SK-N-SH treated with all-trans-retinoic acid at 6 μM for 48 hours (cell line): ENCODE measurements around the gene CNGA3.

Experiments used
- ATAC-seq: fragments of 200-7000 bp; cut with Tn5 transposase; 3 replicates; pipeline ENCODE4 v1.9.1; 2020; ENCODE audit warnings: mild to moderate bottlenecking, moderate library complexity
- BACH2 ChIP-seq: fragments of 250-450 bp; sonication (Bioruptor Pico); IDR thresholded peaks from 2 replicates; pipeline ENCODE4 v1.9.0; 2021; ENCODE audit warnings: mild to moderate bottlenecking, borderline replicate concordance
- CREB5 ChIP-seq: fragments of 250-450 bp; sonication (Bioruptor Pico); IDR thresholded peaks from 2 replicates; pipeline ENCODE4 v1.5.1; 2020; ENCODE audit warnings: low read depth, mild to moderate bottlenecking, moderate library complexity
- CSDC2 ChIP-seq: fragments of 250-450 bp; sonication (Bioruptor Pico); IDR thresholded peaks from 2 replicates; pipeline ENCODE4 v1.5.0; 2020; ENCODE audit warnings: mild to moderate bottlenecking, moderate library complexity
- CSRNP3 ChIP-seq: fragments of 250-450 bp; sonication (Bioruptor Pico); IDR thresholded peaks from 2 replicates; pipeline ENCODE4 v1.5.1; 2021; ENCODE audit warnings: mild to moderate bottlenecking, moderate library complexity
- ESRRG ChIP-seq: fragments of 250-450 bp; sonication (Bioruptor Pico); IDR thresholded peaks from 2 replicates; pipeline ENCODE4 v1.6.1; 2021; ENCODE audit warnings: mild to moderate bottlenecking
- GLIS3 ChIP-seq: fragments of 250-450 bp; sonication (Bioruptor Pico); IDR thresholded peaks from 2 replicates; pipeline ENCODE4 v1.5.0; 2020; ENCODE audit warnings: mild to moderate bottlenecking, moderate library complexity
- ISL1 ChIP-seq: fragments of 250-450 bp; sonication (Bioruptor Pico); IDR thresholded peaks from 2 replicates; pipeline ENCODE4 v2.1.2; 2022; ENCODE audit warnings: mild to moderate bottlenecking, moderate library complexity
- PATZ1 ChIP-seq: fragments of 250-450 bp; sonication (Bioruptor Pico); IDR thresholded peaks from 2 replicates; pipeline ENCODE4 v1.8.0; 2020; ENCODE audit warnings: mild to moderate bottlenecking, moderate library complexity, borderline replicate concordance
- POU6F1 ChIP-seq: fragments of 250-450 bp; sonication (Bioruptor Pico); IDR thresholded peaks from 2 replicates; pipeline ENCODE4 v1.8.0; 2021; ENCODE audit warnings: low read depth, mild to moderate bottlenecking, moderate library complexity, borderline replicate concordance
- RARB ChIP-seq: fragments of 250-450 bp; sonication (Bioruptor Pico); IDR thresholded peaks from 2 replicates; pipeline ENCODE4 v1.8.0; 2021; ENCODE audit warnings: mild to moderate bottlenecking, moderate library complexity
- TCF4 ChIP-seq: fragments of 250-450 bp; sonication (Bioruptor Pico); IDR thresholded peaks from 2 replicates; pipeline ENCODE4 v1.8.0; 2021; ENCODE audit warnings: mild to moderate bottlenecking, moderate library complexity, borderline replicate concordance
- TOX ChIP-seq: fragments of 250-450 bp; sonication (Bioruptor Pico); IDR thresholded peaks from 2 replicates; pipeline ENCODE4 v1.8.0; 2021; ENCODE audit warnings: mild to moderate bottlenecking, moderate library complexity, borderline replicate concordance
- TSHZ2 ChIP-seq: fragments of 250-450 bp; sonication (Bioruptor Pico); IDR thresholded peaks from 2 replicates; pipeline ENCODE4 v1.5.0; 2020; ENCODE audit warnings: mild to moderate bottlenecking, moderate library complexity
- ZNF565 ChIP-seq: fragments of 450-650 bp; formaldehyde crosslinking; conservative IDR thresholded peaks from 2 replicates; pipeline ENCODE4 v1.5.0; 2020; ENCODE audit warnings: low read depth, mild to moderate bottlenecking, moderate library complexity
- ZNF70 ChIP-seq: fragments of 450-650 bp; formaldehyde crosslinking; IDR thresholded peaks from 2 replicates; pipeline ENCODE4 v1.5.0; 2020; ENCODE audit warnings: mild to moderate bottlenecking, moderate library complexity
- ZNF8 ChIP-seq: fragments of 450-650 bp; formaldehyde crosslinking; IDR thresholded peaks from 2 replicates; pipeline ENCODE4 v1.5.0; 2020; ENCODE audit warnings: mild to moderate bottlenecking, moderate library complexity

Gene CNGA3

GRCh38 chr2:98314251-98314650 lies 32.0 kb upstream of the CNGA3 start:
- ATAC-seq: no peak
- TF ChIP-seq ZNF565 (no peak), ZNF70 (CRISPR knock-in tag) (no peak), TCF4 (no peak), BACH2 (no peak), PATZ1 (CRISPR knock-in tag) (no peak), CSRNP3 (CRISPR knock-in tag) (no peak), POU6F1 (CRISPR knock-in tag) (no peak)

GRCh38 chr2:98315957-98316356 lies 30.3 kb upstream of the CNGA3 start:
- no peak for ATAC-seq
- TF ChIP-seq BACH2 (no peak), TOX (no peak), CSDC2 (CRISPR knock-in tag) (no peak), CREB5 (CRISPR knock-in tag) (no peak), GLIS3 (CRISPR knock-in tag) (no peak), PATZ1 (CRISPR knock-in tag) (no peak), ISL1 (CRISPR knock-in tag) (no peak), POU6F1 (CRISPR knock-in tag) (no peak)

GRCh38 chr2:98317214-98317613 lies 29.0 kb upstream of the CNGA3 start:
- no peak for ATAC-seq
- TF ChIP-seq CSDC2 (CRISPR knock-in tag) (no peak), BACH2 (no peak), TCF4 (no peak), ESRRG (CRISPR knock-in tag) (no peak), ZNF565 (no peak), ZNF8 (CRISPR knock-in tag) (no peak), CREB5 (CRISPR knock-in tag) (no peak), PATZ1 (CRISPR knock-in tag) (no peak), TSHZ2 (no peak), POU6F1 (CRISPR knock-in tag) (no peak), RARB (CRISPR knock-in tag) (no peak), TOX (no peak)
